ENCODE results near the gene FDXACB1. TPM values are rescaled to one million over a fixed set of nuclear protein-coding genes. Genes with fewer than 3 reads are reported as not detected.

Gene FDXACB1
- total RNA-seq, 1 experiment from 2014 or later: 2.8 TPM

DNA sequence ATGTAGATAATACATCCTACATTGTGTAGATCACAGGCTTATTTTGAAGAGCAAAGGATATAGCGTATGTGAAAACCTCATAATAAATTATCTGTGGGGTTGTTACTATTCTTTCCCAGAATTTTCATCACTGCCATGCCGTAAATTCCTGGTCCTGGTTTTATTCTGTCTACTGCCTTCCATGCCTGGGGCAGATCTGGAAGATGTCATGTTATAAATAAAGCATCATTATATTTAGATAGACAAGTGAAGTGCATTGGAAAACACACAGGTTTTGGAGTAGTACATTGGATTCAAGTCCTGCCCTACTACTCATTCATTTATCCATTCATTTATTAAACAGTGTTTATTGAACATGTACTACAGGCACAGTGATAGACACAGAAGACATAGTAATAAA, 41.9 kb upstream of the FDXACB1 start:
- Histone ChIP-seq H3K9ac (ENCODE audit: extremely low read depth, insufficient read length, low read length) (no peak overlapping the region), H2BK12ac (ENCODE audit: insufficient read length, low read depth, low read length) (no peak overlapping the region), H3K27me3 (ENCODE audit: insufficient read depth, low read length) (no peaks in the 10 kb centered on the region), H2AFZ (ENCODE audit: low read length) (no peak overlapping the region), H3T11ph (ENCODE audit: low read length) (no peak overlapping the region), H2AK5ac (ENCODE audit: insufficient read length, low read length) (no peak overlapping the region), H3K27ac (ENCODE audit: insufficient read length, low read depth, low read length) (no peak overlapping the region), H2BK120ac (ENCODE audit: low read depth, low read length, poor library complexity, severe bottlenecking) (no peak overlapping the region), H3K18ac (ENCODE audit: insufficient read length, low read depth, low read length) (no peak overlapping the region), H2BK5ac (ENCODE audit: insufficient read length, low read length) (no peak overlapping the region), H3K23ac (ENCODE audit: insufficient read length, low read depth, low read length) (no peak overlapping the region), H4K5ac (ENCODE audit: insufficient read length, low read depth, low read length) (no peak overlapping the region), H2BK20ac (ENCODE audit: low read depth, low read length, poor library complexity, severe bottlenecking) (no peak overlapping the region), H4K20me1 (ENCODE audit: control insufficient read depth, insufficient read depth, insufficient read length) (no peaks in the 10 kb centered on the region), H3K14ac (ENCODE audit: insufficient read depth, low read length) (no peak overlapping the region), H3K79me2 (ENCODE audit: insufficient read depth, low read length) (no peaks in the 10 kb centered on the region), H4K8ac (replicated peaks; ENCODE audit: insufficient read length, low read depth, low read length) (no peak overlapping the region), H4K91ac (ENCODE audit: insufficient read length, low read depth, low read length) (no peak overlapping the region), H3K4me1 (ENCODE audit: insufficient read depth, low read length) (no peaks in the 10 kb centered on the region), H3K4ac (ENCODE audit: low read depth, low read length) (no peak overlapping the region), H3K9me3 (ENCODE audit: control insufficient read depth, low read depth, low read length) (no peaks in the 10 kb centered on the region), H3K4me2 (ENCODE audit: insufficient read depth, insufficient read length, low read length) (no peak overlapping the region), H3K23me2 (ENCODE audit: insufficient read length, low read depth, low read length, poor library complexity, severe bottlenecking) (no peaks in the 10 kb centered on the region), H3K56ac (ENCODE audit: insufficient read length, low read depth, low read length) (no peak overlapping the region), H3K79me1 (ENCODE audit: insufficient read depth, low read depth, low read length, poor library complexity, severe bottlenecking) (no peaks in the 10 kb centered on the region), H2BK15ac (ENCODE audit: low read depth, low read length) (no peak overlapping the region)
- H3K27ac Mint-ChIP-seq: no peak overlapping the region
- H3K36me3 Mint-ChIP-seq (ENCODE audit: insufficient read depth in 1 of 3, low read depth in 3 of 3): no peaks in the 10 kb centered on the region
- H3K4me3 Mint-ChIP-seq: no peak overlapping the region
- H3K27me3 Mint-ChIP-seq (ENCODE audit: low read depth): no peaks in the 10 kb centered on the region
- H3K9me3 Mint-ChIP-seq: no peaks in the 10 kb centered on the region
- no CpG with 5 or more reads among the region's 2 CpGs for WGBS (ENCODE audit: extremely low coverage, insufficient read length, low lambda C conversion rate)
- H3K4me1 Mint-ChIP-seq: peaks cover 37 to 40% of the 10 kb centered on the region in 2 experiments
- no peak for DNase-seq
- no peak for TF ChIP-seq CTCF (conservative IDR thresholded peaks at IDR 0.05)
